GM12873 (cell line): ENCODE measurements around the gene CRADD.

Experiments
- CTCF ChIP-seq: IDR thresholded peaks from 2 replicates; pipeline ENCODE4 v1.5.1; 2012; ENCODE audit warnings: low read depth, mild to moderate bottlenecking, moderate library complexity, low read length, control low read depth; ENCODE audit not compliant: insufficient read depth; ENCODE audit errors: missing control alignments

The CRADD gene

GRCh38 chr12:93753285-93753684, 76.1 kb downstream of the CRADD start:
- TF ChIP-seq CTCF, result no peak

- no peak for TF ChIP-seq CTCF
These were observed 76.8 kb downstream of the CRADD start for GRCh38 chr12:93753838-93754429.

- TF ChIP-seq CTCF, result no peak
These were observed 79.1 kb downstream of the CRADD start for GRCh38 chr12:93756288-93756687.

- TF ChIP-seq CTCF, result no peak
These were observed 80.9 kb downstream of the CRADD start for GRCh38 chr12:93757792-93758694.

- no peak for TF ChIP-seq CTCF
These were observed 81.7 kb downstream of the CRADD start for GRCh38 chr12:93758801-93759373.

GRCh38 chr12:93759512-93760081, 82.4 kb downstream of the CRADD start:
- no peak for TF ChIP-seq CTCF

GRCh38 chr12:93760275-93760875, 83.2 kb downstream of the CRADD start:
- TF ChIP-seq CTCF, result no peak
